GM21526 (cell line): Measurements from ENCODE around the gene IFITM1.
"Not testable (repeated sequence)": the region's sequence is repeated elsewhere in the genome, so short reads cannot be mapped to it uniquely, and the experiment has no call there.

Experiments used
- ATAC-seq: cut with Tn5 transposase; IDR thresholded peaks from one replicate; pipeline ENCODE4 v1.9.1; 2021; ENCODE audit warnings: moderate library complexity; ENCODE audit not compliant: unreplicated experiment, low FRiP score

IFITM1 gene

GRCh38 chr11:307766-308708 is 5.8 kb upstream of the IFITM1 start, which contains the start of gene IFITM2:
Gene IFITM2, plus strand, starts transcription at chr11:307816. Its CDS starts 377 bp downstream, at chr11:308193.
- not testable (repeated sequence) for ATAC-seq

- ATAC-seq: not testable (repeated sequence)
Observed at GRCh38 chr11:308740-309665, 4.8 kb upstream of the IFITM1 start.

- not testable (repeated sequence) for ATAC-seq
Observed at GRCh38 chr11:309979-310572, 3.8 kb upstream of the IFITM1 start.

GRCh38 chr11:311013-311748 is 2.7 kb upstream of the IFITM1 start:
- ATAC-seq: not testable (repeated sequence)

- no peak for ATAC-seq
Observed at GRCh38 chr11:312092-312816, 1.6 kb upstream of the IFITM1 start.

GRCh38 chr11:313304-313786 is 495 bp upstream of the IFITM1 start:
- ATAC-seq: no peak

- not testable (repeated sequence) for ATAC-seq
Observed at GRCh38 chr11:314554-314875, 675 bp downstream of the IFITM1 start.

GRCh38 chr11:315051-315481 is 1.2 kb downstream of the IFITM1 start:
- no peak for ATAC-seq

- no peak for ATAC-seq
Observed at GRCh38 chr11:315516-315994, 1.7 kb downstream of the IFITM1 start.

GRCh38 chr11:316031-316701 is 2.3 kb downstream of the IFITM1 start:
- no peak for ATAC-seq

GRCh38 chr11:316891-317301 is 3.1 kb downstream of the IFITM1 start:
- ATAC-seq: no peak

GRCh38 chr11:317668-318404 is 4.0 kb downstream of the IFITM1 start:
- ATAC-seq: not testable (repeated sequence)

- ATAC-seq: not testable (repeated sequence)
Observed at GRCh38 chr11:318405-319120, 4.7 kb downstream of the IFITM1 start.

- not testable (repeated sequence) for ATAC-seq
Observed at GRCh38 chr11:319121-319887, 5.5 kb downstream of the IFITM1 start.

GRCh38 chr11:319888-320273 is 6.0 kb downstream of the IFITM1 start:
- ATAC-seq: not testable (repeated sequence)

- ATAC-seq: no peak
Observed at GRCh38 chr11:324156-324555, 10.3 kb downstream of the IFITM1 start.
